NCI-H2107 treated with DMSO at 0.1 percent for 48 hours (cell line): Measurements from ENCODE around the gene EXOC3L4.
"Not testable (repeated sequence)": the region's sequence is repeated elsewhere in the genome, so short reads cannot be mapped to it uniquely, and the experiment has no call there.

Experiments used
- DNase-seq: peaks from one replicate; lab custom pipeline; 2025; ENCODE audit not compliant: unreplicated experiment; lab: John Stamatoyannopoulos, UW

The EXOC3L4 gene

GRCh38 chr14:103119527-103119926 lies 25.0 kb downstream of the EXOC3L4 start:
- DNase-seq = not testable (repeated sequence)

DNA sequence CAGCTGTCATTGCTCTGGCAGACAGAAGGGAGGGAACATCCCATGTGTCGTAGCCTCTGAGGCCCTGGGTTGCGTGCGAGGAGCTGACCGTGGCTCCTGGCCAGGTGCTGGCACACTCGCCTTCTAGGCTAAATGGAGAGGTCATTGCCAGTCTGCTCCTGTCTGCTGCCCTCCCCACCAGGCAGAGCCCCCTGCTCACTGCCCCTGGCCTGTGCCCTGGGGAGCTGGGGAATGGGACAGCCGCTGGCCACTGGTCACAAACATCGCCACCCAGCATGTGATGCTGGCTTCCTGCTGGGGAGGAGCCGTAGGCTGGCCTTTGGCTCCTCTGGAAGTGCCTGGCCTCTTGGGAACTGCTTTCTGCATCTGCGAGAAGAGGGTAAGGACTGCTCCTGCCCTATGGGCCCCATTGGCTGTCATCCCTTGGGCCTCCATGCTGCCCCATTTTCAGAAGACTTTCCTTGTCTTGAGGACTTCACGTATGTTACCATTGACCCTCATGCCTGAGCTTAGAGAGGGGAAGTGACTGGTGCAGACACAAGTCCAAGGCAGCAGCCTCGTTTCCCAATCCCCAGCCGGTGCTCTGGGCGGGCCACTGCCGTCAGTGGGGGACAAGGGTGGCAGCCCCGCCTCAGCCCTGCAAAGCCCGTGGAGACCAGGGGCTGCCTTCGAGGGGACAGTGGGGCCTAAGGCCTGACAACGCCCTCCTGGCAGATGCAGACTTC lies 26.8 kb downstream of the EXOC3L4 start:
- DNase-seq = no peak

DNA sequence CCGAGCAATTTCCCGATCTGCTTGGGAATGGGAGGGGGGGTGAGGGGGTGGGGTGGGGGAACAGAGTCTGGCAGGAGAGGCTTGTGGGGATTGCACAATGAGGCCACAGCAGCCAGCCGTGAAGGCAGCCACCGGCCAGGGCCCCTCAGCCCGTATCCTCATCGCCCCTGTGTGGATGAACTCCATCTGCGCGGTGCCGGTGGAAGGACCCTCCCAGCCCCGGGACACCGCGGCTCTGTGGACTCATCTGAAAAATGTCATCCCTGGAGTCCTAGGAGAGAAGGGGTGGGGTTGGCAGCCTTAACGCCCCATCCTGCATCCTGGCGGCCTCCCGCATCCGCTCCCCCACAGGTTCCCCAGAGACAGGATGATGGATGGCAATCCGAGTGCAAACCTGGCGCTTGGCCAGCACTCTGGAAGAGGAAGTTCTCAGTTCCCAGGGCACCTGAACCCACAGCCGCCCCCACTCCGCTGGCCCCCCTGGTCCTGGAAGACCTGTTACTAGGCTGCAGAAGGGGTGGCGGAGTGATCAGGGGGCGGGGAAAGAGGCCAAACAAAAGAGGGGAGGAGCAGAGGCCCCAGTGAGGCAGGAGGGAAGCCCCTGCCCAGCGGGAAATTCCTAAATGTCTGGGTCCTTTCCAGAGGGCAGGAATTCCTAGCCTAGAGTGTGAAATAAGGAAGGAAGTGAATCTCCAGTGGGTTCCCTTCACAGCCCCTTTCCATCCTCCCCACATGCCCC lies 27.5 kb downstream of the EXOC3L4 start:
- peak; percentile 98 for DNase-seq

- peak; percentile 83 for DNase-seq
Measured at GRCh38 chr14:103122585-103122946, 28.0 kb downstream of the EXOC3L4 start.

DNA sequence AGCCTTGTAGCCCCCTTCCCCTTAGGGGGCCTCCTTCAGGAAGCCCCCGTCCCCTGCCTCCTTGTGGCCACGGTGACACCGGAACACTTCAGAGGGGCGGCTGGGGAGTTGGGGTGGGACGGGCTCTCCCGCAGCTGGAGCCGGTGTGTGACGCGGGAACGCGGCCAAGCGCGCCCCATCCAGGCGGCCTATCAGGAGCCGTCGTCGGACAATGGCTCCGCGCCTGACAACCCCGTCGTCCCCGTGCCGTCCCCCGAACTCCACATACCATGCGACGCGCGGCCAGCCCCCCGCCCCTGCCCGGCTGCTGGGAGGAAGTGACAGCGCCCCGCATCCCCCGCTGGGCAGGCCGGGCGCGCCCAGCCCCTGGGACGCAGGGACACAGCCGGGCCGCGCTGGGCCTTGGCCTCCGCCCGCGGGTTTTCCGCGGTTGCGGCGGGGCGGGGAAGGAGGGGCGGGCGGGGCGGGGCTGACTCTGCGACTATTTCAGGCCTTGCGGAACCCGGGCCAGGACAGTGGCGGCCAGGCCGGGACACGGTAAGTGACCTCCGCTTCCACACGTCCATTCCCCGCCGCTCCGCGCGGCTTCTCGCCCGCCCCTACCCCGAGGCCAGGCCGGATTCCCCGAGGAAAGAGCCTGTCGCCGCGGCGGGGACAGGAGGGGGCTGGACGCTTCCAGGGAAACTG lies 28.6 kb downstream of the EXOC3L4 start, which contains the start of gene TNFAIP2:
Gene TNFAIP2, plus strand, starts transcription at position 515 of the 687 bp plus-strand sequence. CDS start 2,997 bp downstream, outside the sequence.
- peak; percentile 38 for DNase-seq

- DNase-seq = no peak
Measured at GRCh38 chr14:103123634-103124500, 29.3 kb downstream of the EXOC3L4 start.

DNA sequence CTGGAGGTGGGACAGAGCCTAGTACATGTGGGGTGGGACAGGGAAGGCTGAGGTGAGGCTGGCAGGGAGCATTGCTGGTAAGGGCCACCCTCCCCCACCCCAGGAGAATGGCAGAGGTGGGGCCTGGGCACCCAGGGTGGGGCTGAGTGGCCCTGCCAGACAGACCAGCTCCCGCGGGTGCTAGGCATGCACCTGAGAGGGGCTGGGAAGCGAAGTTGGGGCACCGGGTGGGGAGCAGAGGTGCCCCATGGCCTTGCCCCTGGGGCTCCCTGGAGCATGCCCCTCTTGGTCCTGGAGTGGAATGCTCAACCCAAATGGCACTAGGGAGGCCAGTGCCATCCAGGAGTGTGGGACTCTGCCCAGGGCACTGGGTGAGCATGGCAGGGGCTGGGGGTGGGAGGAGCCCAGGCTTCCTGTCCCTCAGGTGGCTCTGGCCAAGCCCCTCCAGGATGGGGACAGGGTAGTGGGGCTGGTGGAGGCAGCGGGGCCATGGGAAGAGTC lies 30.0 kb downstream of the EXOC3L4 start:
- DNase-seq = no peak

GRCh38 chr14:103125098-103126070 lies 30.9 kb downstream of the EXOC3L4 start:
- DNase-seq = no peak

DNA sequence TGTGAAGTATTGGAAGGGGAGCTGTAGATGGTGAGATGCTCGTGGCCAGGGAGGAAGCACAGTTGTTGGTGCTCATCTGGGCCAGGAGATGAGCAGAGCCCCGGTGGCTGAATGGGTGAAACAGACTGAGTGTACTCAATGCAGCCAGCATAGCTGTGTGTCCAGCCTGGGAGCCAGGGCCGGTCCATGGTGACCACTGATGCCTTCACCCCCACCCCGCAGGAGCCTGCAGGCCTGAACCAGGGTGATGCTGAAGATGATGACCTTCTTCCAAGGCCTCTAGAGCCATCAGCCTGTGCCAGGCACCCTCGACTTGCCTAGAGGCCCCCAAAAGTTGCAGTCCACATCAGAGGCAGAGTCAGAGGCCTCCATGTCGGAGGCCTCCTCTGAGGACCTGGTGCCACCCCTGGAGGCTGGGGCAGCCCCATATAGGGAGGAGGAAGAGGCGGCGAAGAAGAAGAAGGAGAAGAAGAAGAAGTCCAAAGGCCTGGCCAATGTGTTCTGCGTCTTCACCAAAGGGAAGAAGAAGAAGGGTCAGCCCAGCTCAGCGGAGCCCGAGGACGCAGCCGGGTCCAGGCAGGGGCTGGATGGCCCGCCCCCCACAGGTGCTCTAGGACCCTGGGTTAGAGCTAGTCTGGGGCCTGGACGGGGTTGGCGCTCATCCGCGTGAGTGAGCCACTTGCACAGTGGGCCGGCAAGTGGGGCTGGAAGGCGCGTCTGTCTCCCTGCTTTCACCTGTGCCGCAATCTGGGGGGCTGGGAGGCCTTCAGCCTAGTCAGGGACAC lies 31.8 kb downstream of the EXOC3L4 start:
- DNase-seq = no peak

- DNase-seq = no peak
Measured at GRCh38 chr14:103126873-103127304, 32.4 kb downstream of the EXOC3L4 start.

GRCh38 chr14:103127356-103127755 lies 32.8 kb downstream of the EXOC3L4 start:
- DNase-seq = no peak

DNA sequence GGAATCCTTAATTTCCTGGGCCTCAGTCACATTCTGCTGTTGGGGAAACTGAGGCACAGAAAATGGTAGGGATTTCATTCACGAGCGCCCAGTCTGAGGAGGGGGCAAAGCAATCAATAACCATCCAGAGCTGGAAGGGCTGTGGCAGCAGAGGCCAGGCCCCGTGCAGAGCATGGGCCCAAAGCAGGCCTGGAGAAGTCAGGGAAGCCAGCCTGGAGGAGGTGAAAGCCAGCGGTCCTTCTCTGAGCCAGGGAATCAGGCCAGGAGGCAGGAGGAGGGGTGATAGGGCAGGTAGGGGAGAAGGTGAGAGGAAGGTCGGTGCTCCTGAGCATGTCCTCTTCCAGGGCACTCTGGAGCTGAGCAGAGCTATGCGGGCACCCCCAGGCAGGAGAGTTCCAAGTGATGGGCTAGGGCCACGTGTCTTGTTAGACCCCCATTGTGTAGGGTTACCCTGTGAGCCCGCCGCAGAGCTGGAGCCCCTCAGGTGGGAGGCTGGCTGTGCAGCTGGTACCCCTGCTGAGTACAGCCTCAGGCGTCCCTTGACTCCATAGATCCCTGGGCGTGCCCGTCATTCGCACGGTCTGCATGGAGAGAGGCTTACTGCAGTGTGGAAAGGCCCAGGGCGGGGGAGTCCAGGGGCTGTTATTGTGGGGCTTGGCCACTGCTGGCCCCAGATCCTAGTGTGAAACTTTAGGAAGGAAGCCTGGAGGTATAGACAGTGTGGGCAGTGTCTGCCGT lies 33.5 kb downstream of the EXOC3L4 start:
- no peak for DNase-seq

GRCh38 chr14:103128631-103129300 lies 34.2 kb downstream of the EXOC3L4 start:
- no peak for DNase-seq

DNA sequence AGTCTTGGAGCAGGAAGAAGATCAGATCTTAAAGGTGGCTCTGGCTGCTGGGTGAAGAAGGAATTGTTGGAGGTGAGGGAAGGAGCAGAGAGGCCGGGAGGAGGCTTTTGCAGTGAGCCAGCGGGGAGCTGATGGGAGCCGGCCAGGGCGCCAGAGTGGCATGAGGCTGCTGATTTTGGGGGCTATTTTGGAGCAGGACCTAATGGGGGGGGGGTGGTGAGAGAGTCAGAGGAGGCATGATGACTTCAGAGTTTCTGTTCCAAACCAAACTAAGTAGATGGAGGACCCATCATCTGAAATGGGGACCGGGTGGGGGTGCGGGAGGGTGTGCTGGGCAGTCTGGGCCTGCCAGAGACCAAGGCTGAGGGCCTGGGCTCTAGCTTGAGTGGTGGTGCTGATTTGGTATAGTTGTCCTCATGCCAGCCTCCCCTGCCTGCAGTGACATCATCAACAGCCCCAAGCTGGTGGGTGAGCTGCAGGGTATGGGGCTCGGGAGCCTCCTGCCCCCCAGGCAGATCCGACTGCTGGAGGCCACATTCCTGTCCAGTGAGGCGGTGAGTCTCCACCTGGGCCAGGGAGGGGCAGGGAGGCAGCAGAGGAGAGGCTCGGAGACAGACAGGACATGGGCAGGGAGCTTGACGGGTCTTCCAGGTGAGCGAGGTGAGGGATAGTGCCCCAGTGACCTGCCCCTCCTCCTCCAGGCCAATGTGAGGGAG lies 34.9 kb downstream of the EXOC3L4 start:
- no peak for DNase-seq

- DNase-seq = no peak
Measured at GRCh38 chr14:103130017-103130764, 35.7 kb downstream of the EXOC3L4 start.

GRCh38 chr14:103130965-103131364 lies 36.4 kb downstream of the EXOC3L4 start:
- DNase-seq = no peak
